HG02852 (cell line): ENCODE data around the gene TMEM184A.
"Not testable (repeated sequence)": the region's sequence is repeated elsewhere in the genome, so short reads cannot be mapped to it uniquely, and the experiment has no call there.

ENCODE experiments used
- ATAC-seq: cut with Tn5 transposase; IDR thresholded peaks from one replicate; pipeline ENCODE4 v1.9.1; 2021; ENCODE audit warnings: mild to moderate bottlenecking, moderate library complexity; ENCODE audit not compliant: unreplicated experiment

TMEM184A gene

DNA sequence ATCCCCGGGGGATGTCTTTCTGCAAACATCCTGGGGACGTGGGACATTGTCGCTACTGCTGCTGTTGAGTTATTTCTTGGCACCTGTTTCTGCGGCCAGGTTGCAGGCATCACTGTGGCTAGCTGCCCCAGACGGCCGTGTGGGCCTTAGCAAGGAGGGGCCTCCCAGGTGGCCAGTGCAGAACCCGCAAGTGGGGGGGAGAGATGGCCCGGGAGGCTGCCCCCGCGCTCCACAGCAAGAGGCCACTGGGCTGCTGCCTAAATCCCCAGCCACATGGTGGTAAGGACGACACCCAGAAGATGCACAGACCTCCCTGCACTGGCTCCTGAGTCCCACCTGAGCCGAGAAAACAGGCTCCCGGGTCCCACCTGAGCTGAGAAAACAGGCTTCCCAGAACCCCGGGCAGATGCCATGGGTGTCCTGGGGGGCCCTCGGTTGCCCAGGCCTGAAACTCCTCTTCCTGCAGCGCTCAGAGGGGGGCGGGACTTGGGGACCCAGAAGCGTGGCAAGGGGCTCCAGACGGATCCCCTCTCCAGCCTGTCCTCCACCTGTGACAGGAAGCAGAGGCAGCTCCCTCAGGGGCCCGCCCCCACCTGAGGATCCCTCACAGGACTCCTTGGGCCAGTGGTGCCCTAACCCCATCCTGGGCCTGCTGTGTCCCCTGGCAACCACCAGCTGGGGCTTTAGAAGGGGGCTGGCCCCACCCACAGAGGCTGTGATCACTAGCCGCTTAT lies 26.5 kb downstream of the TMEM184A start:
- ATAC-seq, result no peak

DNA sequence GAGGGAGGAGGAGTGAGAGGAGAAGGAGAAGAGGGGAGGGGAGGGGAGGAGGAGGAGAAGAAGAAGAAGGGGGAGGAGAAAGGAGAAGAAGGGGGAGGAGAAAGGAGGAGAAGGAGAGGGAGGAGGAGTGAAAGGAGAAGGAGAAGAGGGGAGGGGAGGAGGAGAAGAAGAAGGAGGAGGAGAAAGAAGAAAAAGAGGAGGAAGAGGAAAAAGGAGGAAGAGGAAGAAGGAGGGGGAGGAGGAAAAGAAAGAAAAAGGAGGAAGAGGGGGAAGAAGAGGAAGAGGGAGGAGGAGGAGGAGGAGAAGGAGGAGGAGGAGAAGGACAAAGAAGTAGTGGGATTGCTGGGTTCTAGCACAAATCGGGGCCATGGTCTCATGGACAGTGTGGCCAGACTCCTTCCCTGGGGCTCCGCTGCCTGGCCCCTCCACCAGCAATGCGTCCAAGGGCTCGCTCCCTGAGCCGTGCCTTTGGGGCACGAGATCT lies 29.7 kb downstream of the TMEM184A start:
- no peak for ATAC-seq

- ATAC-seq, result no peak
Measured at GRCh38 chr7:1525409-1525808, 30.6 kb downstream of the TMEM184A start.

- ATAC-seq, result no peak
Measured at GRCh38 chr7:1523844-1524243, 32.2 kb downstream of the TMEM184A start.

GRCh38 chr7:1523208-1523607 lies 32.8 kb downstream of the TMEM184A start:
- no peak for ATAC-seq

GRCh38 chr7:1521456-1521855 lies 34.5 kb downstream of the TMEM184A start:
- no peak for ATAC-seq

DNA sequence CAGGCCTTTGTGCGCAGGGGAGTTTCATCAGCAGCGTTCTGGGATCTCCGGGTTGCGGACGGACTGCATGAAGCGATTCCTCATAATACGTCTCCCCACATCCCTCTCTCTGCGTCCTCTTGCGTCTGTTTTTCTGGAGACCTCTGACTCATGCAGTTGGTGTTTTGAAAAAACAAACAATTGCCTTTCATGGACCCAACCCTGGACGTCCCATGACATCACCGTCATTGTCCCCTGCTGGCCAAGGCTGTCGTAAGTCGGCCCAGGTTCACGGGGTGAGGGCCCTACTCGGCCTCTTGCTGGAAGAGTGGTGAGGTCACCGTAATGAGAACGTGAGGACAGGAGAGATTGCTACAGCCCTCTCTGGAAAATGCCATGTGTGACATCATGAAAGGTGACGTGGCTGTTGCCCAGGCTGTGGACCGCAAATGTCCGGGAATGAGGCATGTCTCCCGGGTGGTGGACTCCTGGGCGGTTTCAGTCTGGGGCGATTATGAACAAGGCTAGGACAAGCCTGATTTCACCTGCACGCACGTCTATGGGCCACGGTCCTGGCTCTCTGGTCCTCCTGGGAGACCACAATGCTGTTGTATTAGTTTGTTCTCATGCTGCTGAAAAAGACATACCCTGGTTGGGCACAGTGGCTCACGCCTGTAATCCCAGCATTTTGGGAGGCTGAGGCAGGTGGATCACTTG lies 35.3 kb downstream of the TMEM184A start:
- ATAC-seq, result no peak

DNA sequence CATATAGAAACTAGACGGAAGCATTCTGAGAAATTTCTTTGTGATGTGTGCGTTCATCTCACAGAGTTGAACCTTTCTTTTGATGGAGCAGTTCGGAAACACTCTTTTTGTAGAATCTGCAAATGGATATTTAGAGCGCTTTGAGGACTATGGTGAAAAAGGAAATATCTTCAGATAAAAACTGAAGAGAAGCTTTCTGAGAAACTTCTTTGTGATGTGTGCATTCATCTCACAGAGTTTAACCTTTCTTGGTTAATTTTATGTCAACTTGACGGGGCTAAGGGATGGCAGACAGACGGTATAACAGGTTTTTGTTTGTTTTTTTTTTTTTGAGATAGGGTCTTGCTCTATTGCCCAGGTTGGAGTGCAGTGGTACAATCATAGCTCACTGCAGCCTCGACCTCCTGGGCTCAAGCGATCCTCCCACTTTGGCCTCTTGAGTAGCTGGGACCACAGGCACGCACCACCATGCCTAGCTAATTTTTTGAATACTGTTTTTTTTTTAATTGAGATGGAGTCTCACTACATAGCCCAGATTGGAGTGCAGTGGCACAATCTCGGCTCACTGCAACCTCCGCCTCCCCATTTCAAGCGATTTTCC lies 36.6 kb downstream of the TMEM184A start:
- ATAC-seq, result not testable (repeated sequence)

GRCh38 chr7:1516586-1517251 lies 39.3 kb downstream of the TMEM184A start:
- ATAC-seq, result no peak

- not testable (repeated sequence) for ATAC-seq
Measured at GRCh38 chr7:1515509-1515967, 40.5 kb downstream of the TMEM184A start.

GRCh38 chr7:1514995-1515401 lies 41.0 kb downstream of the TMEM184A start:
- ATAC-seq, result no peak

DNA sequence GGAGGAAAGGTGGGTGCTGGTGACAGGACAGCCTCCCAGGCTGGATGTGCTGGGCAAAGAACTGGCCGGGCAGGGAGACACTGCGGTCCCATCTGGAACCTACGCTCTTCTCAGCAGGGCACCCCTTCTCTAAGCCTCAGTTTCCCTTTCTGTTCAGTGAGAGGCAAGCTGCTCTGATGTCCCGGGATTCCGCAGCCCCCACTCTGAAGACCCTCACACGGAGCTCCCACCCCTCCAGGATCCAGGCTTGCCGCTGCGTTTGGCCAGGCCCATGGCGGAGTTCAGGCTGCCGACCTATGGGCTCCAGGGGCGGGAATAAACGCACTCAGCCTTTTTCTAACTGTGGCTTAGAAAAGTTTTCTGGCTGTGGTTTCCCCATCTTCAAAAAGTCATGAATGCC lies 41.6 kb downstream of the TMEM184A start:
- no peak for ATAC-seq

GRCh38 chr7:1513657-1514095 lies 42.3 kb downstream of the TMEM184A start:
- ATAC-seq, result no peak

GRCh38 chr7:1512781-1513656 lies 43.0 kb downstream of the TMEM184A start:
- ATAC-seq, result no peak

- ATAC-seq, result no peak
Measured at GRCh38 chr7:1511444-1512422, 44.3 kb downstream of the TMEM184A start.

DNA sequence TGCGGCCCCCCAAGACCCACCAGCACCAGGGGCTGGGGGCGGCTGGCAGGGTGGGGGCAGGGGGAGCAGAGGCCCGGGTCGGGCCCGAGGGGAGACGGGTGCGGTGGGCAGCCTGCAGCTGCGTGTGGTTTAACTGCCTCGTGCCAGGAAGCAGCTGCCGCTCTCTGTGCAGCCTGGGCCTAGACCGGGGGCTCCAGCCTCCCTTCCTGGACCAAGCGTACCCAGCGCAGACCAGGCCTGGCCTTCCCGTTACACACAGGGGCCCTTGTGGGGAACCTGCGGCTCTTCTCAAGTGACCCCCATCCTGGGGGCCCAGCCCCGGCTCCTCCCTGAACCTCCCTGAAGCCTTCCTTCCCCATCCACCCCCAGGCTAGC lies 45.2 kb downstream of the TMEM184A start:
- no peak for ATAC-seq

DNA sequence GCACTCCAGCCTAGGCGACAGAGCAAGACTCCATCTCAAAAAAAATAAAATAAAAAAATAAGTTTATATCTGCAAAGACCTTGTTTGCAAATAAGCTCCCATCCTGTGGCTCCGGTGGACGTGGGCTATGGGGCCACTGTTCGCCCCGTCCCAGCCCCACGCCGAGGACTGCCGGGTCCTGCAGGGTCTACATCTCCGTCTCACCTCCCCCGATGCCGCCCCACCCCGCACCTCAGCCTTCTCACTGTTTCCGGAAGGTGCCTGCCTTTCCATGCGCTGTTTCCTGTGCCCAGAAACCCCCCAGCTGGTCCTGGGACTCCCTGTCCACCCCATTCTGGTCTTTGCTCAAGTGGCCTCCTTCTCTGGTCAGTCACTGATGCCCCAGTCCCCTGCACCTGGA lies 46.8 kb downstream of the TMEM184A start:
- ATAC-seq, result no peak

DNA sequence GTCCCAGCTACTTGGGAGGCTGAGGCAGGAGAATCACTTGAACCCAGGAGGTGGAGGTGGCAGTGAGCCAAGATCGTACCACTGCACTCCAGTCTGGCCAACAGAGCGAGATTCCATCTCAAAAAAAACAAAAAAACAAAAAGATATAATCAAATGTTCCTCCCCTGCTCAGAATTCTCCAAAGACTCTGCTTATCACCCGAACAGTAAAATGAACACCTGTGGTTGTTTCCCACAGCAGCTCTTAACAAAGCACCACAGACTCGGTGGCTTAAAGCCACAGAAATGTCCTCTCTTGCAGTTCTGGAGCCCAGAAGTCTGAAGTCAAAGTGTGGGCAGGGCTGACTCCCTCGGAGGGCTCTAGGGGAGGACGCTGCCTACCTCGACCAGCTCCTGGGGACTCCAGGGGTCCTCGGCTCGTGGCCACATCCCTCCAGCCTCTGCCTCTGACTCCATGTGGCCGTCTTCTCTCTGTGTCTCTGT lies 47.7 kb downstream of the TMEM184A start:
- ATAC-seq, result no peak
